HCT116 (cell line): ENCODE measurements around the gene MAP3K2.

Experiments used
- EZH2phosphoT487 ChIP-seq: fragments of 200-600 bp; IDR thresholded peaks from 2 replicates; pipeline ENCODE4 v1.6.1; 2018; ENCODE audit warnings: antibody characterized with exemption, borderline replicate concordance
- POLR2A ChIP-seq: IDR thresholded peaks from 2 replicates; pipeline ENCODE4 v1.7.0; 2011; ENCODE audit warnings: borderline replicate concordance; ENCODE audit not compliant: insufficient read depth, insufficient read length; ENCODE audit errors: extremely low read depth
- POLR2AphosphoS5 ChIP-seq: IDR thresholded peaks from 2 replicates; pipeline ENCODE4 v1.6.1; 2011; ENCODE audit warnings: mild to moderate bottlenecking, low read depth, low read length, moderate library complexity
- YY1 ChIP-seq: IDR thresholded peaks from 2 replicates; pipeline ENCODE4 v1.6.1; 2011; ENCODE audit warnings: low read length, low read depth, moderate library complexity, mild to moderate bottlenecking; ENCODE audit not compliant: insufficient replicate concordance; ENCODE audit errors: extremely low read depth
- ZFX ChIP-seq: fragments of 450-650 bp; IDR thresholded peaks from 2 replicates; pipeline ENCODE4 v1.6.1; 2017
- TF ChIP-seq, protein P1 (sequence below): IDR thresholded peaks from 2 replicates; pipeline ENCODE4 v1.6.1; 2012
- TF ChIP-seq, protein P2 (sequence below), 3 experiments: fragments of 200-600 bp in 1 of 3; sonication (generic) in 1 of 3; IDR thresholded peaks in 2 of 3; conservative IDR thresholded peaks in 1 of 3; 2 replicates each; pipeline ENCODE4 v1.5.1; 2012 to 2017; ENCODE audit warnings: low read depth in 2 of 3, low read length in 2 of 3, antibody characterized with exemption in 1 of 3, borderline replicate concordance in 1 of 3, control low read depth in 1 of 3, mild to moderate bottlenecking in 1 of 3, mixed read lengths in 1 of 3, mixed run types in 1 of 3, moderate library complexity in 1 of 3; ENCODE audit not compliant: insufficient read depth in 1 of 3
- TF ChIP-seq, protein P3 (sequence below): IDR thresholded peaks from 2 replicates; pipeline ENCODE4 v1.6.1; 2012; ENCODE audit warnings: low read depth

GRCh38 chr2:127415593-127416505, 28.1 kb upstream of the MAP3K2 start:
- TF ChIP-seq, protein P1, sequence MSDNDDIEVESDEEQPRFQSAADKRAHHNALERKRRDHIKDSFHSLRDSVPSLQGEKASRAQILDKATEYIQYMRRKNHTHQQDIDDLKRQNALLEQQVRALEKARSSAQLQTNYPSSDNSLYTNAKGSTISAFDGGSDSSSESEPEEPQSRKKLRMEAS, result peak; percentile 97
- TF ChIP-seq, protein P2, sequence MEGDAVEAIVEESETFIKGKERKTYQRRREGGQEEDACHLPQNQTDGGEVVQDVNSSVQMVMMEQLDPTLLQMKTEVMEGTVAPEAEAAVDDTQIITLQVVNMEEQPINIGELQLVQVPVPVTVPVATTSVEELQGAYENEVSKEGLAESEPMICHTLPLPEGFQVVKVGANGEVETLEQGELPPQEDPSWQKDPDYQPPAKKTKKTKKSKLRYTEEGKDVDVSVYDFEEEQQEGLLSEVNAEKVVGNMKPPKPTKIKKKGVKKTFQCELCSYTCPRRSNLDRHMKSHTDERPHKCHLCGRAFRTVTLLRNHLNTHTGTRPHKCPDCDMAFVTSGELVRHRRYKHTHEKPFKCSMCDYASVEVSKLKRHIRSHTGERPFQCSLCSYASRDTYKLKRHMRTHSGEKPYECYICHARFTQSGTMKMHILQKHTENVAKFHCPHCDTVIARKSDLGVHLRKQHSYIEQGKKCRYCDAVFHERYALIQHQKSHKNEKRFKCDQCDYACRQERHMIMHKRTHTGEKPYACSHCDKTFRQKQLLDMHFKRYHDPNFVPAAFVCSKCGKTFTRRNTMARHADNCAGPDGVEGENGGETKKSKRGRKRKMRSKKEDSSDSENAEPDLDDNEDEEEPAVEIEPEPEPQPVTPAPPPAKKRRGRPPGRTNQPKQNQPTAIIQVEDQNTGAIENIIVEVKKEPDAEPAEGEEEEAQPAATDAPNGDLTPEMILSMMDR (IDR thresholded peaks at IDR 0.05 in 2 of 3, conservative IDR thresholded peaks at IDR 0.05 in 1 of 3; ENCODE audit: borderline replicate concordance in 1 of 3, insufficient read depth in 1 of 3, low read depth in 2 of 3, low read length in 2 of 3), result peak; percentile 75 to 79 (median 77)
- no peak for TF ChIP-seq POLR2A
- no peak for TF ChIP-seq EZH2phosphoT487
- TF ChIP-seq POLR2AphosphoS5, result no peak
- TF ChIP-seq YY1, result no peak
- no peak; the same call in 1 of the 2 replicates for TF ChIP-seq ZFX
- TF ChIP-seq, protein P3, sequence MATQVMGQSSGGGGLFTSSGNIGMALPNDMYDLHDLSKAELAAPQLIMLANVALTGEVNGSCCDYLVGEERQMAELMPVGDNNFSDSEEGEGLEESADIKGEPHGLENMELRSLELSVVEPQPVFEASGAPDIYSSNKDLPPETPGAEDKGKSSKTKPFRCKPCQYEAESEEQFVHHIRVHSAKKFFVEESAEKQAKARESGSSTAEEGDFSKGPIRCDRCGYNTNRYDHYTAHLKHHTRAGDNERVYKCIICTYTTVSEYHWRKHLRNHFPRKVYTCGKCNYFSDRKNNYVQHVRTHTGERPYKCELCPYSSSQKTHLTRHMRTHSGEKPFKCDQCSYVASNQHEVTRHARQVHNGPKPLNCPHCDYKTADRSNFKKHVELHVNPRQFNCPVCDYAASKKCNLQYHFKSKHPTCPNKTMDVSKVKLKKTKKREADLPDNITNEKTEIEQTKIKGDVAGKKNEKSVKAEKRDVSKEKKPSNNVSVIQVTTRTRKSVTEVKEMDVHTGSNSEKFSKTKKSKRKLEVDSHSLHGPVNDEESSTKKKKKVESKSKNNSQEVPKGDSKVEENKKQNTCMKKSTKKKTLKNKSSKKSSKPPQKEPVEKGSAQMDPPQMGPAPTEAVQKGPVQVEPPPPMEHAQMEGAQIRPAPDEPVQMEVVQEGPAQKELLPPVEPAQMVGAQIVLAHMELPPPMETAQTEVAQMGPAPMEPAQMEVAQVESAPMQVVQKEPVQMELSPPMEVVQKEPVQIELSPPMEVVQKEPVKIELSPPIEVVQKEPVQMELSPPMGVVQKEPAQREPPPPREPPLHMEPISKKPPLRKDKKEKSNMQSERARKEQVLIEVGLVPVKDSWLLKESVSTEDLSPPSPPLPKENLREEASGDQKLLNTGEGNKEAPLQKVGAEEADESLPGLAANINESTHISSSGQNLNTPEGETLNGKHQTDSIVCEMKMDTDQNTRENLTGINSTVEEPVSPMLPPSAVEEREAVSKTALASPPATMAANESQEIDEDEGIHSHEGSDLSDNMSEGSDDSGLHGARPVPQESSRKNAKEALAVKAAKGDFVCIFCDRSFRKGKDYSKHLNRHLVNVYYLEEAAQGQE, result no peak
